HG02623 (cell line): ENCODE measurements around the gene PHYHD1.
"Not testable (repeated sequence)": the region's sequence is repeated elsewhere in the genome, so short reads cannot be mapped to it uniquely, and the experiment has no call there.

Source experiments
- ATAC-seq: cut with Tn5 transposase; IDR thresholded peaks from one replicate; pipeline ENCODE4 v1.9.1; 2021; ENCODE audit warnings: moderate library complexity; ENCODE audit not compliant: unreplicated experiment

The PHYHD1 gene

GRCh38 chr9:128947527-128948301, 26.9 kb downstream of the PHYHD1 start, which contains the start of the genes DOLK and NUP188:
DOLK (minus strand) TSS chr9:128947603; CDS start chr9:128947303, 300 bp downstream.
NUP188 (plus strand) TSS chr9:128947699; CDS start chr9:128947720, 21 bp downstream.
- ATAC-seq: peak; percentile 70

- not testable (repeated sequence) for ATAC-seq
Observed at GRCh38 chr9:128961403-128961802, 40.6 kb downstream of the PHYHD1 start.

- no peak for ATAC-seq
Observed at GRCh38 chr9:128969491-128969890, 48.7 kb downstream of the PHYHD1 start.

GRCh38 chr9:128972956-128973355, 52.2 kb downstream of the PHYHD1 start:
- no peak for ATAC-seq

- ATAC-seq: no peak
Observed at GRCh38 chr9:128979111-128979510, 58.3 kb downstream of the PHYHD1 start.

- ATAC-seq: no peak
Observed at GRCh38 chr9:128983536-128983935, 62.8 kb downstream of the PHYHD1 start.

GRCh38 chr9:128986671-128987070, 65.9 kb downstream of the PHYHD1 start:
- ATAC-seq: no peak

GRCh38 chr9:128987805-128988204, 67.0 kb downstream of the PHYHD1 start:
- no peak for ATAC-seq
